Hepatocyte (in vitro differentiated cells): ENCODE data around the gene GAD2.

ENCODE experiments used
- EZH2 ChIP-seq: fragments of 200-600 bp; sonication (generic); IDR thresholded peaks from 2 replicates; pipeline ENCODE4 v1.6.1; 2016; ENCODE audit warnings: antibody characterized with exemption, mild to moderate bottlenecking, borderline replicate concordance
- EZH2phosphoT487 ChIP-seq: fragments of 200-600 bp; sonication (generic); IDR thresholded peaks from one replicate; pipeline ENCODE4 v1.6.1; 2018; ENCODE audit warnings: antibody characterized with exemption, mild to moderate bottlenecking, low read depth, moderate library complexity; ENCODE audit not compliant: unreplicated experiment, severe bottlenecking
- TF ChIP-seq, protein P1 (sequence below): fragments of 200-600 bp; sonication (generic); IDR thresholded peaks from 2 replicates; pipeline ENCODE4 v1.5.1; 2016; ENCODE audit warnings: antibody characterized with exemption, mild to moderate bottlenecking; ENCODE audit not compliant: poor library complexity

- no peak for TF ChIP-seq EZH2
- TF ChIP-seq, protein P1, sequence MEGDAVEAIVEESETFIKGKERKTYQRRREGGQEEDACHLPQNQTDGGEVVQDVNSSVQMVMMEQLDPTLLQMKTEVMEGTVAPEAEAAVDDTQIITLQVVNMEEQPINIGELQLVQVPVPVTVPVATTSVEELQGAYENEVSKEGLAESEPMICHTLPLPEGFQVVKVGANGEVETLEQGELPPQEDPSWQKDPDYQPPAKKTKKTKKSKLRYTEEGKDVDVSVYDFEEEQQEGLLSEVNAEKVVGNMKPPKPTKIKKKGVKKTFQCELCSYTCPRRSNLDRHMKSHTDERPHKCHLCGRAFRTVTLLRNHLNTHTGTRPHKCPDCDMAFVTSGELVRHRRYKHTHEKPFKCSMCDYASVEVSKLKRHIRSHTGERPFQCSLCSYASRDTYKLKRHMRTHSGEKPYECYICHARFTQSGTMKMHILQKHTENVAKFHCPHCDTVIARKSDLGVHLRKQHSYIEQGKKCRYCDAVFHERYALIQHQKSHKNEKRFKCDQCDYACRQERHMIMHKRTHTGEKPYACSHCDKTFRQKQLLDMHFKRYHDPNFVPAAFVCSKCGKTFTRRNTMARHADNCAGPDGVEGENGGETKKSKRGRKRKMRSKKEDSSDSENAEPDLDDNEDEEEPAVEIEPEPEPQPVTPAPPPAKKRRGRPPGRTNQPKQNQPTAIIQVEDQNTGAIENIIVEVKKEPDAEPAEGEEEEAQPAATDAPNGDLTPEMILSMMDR, result no peak
- TF ChIP-seq EZH2phosphoT487, result no peak
Observed at GRCh38 chr10:26227786-26228185, 11.2 kb downstream of the GAD2 start.
